H1 (cell line): ENCODE results near the gene TBC1D20. TPM values are rescaled to one million over a fixed set of nuclear protein-coding genes. Genes with fewer than 3 reads are reported as not detected.

Experiments used
- ASH2L ChIP-seq: fragments of 200-600, 300-600 bp; sonication (generic); IDR thresholded peaks from one replicate; pipeline ENCODE4 v1.7.1; 2017; ENCODE audit warnings: low read length
- BACH1 ChIP-seq: IDR thresholded peaks from 2 replicates; pipeline ENCODE4 v1.6.1; 2012; ENCODE audit warnings: low read length, improper control_type of control experiment
- BCL11A ChIP-seq, 2 experiments: IDR thresholded peaks; one replicate each; pipeline ENCODE4 v1.6.1; 2011; ENCODE audit warnings: low read depth in 2 of 2, low read length in 2 of 2, mild to moderate bottlenecking in 2 of 2
- BRCA1 ChIP-seq: IDR thresholded peaks from 2 replicates; pipeline ENCODE4 v1.6.1; 2012; ENCODE audit warnings: low read depth, low read length, improper control_type of control experiment
- CBX5 ChIP-seq: fragments of 300-800, 300-1000 bp; sonication (generic); IDR thresholded peaks from 2 replicates; pipeline ENCODE4 v1.7.1; 2016; ENCODE audit warnings: antibody characterized with exemption, low read length, low read depth
- CHD7 ChIP-seq: fragments of 300-600 bp; sonication (generic); IDR thresholded peaks from 2 replicates; pipeline ENCODE4 v1.7.1; 2012; ENCODE audit warnings: low read length, moderate library complexity, mild to moderate bottlenecking, inconsistent platforms; ENCODE audit not compliant: insufficient replicate concordance
- HDAC2 ChIP-seq, 2 experiments: fragments of 300-600 bp in 1 of 2; sonication (generic) in 1 of 2; IDR thresholded peaks; 2 replicates each; pipeline ENCODE4 v1.6.1; 2011 to 2012; ENCODE audit warnings: low read depth in 2 of 2, low read length in 2 of 2, mild to moderate bottlenecking in 2 of 2, moderate library complexity in 2 of 2, borderline replicate concordance in 1 of 2, inconsistent platforms in 1 of 2
- POLR2AphosphoS5 ChIP-seq: IDR thresholded peaks from 2 replicates; pipeline ENCODE4 v1.6.1; 2011; ENCODE audit warnings: low read depth, low read length
- SIN3A ChIP-seq, 2 experiments: IDR thresholded peaks in 1 of 2; conservative IDR thresholded peaks in 1 of 2; 2 replicates each; pipeline ENCODE4 v1.6.1; 2011 to 2012; ENCODE audit warnings: low read length in 2 of 2, improper control_type of control experiment in 1 of 2, low read depth in 1 of 2, mild to moderate bottlenecking in 1 of 2
- polyA plus RNA-seq, 7 experiments: library from polyadenylated mRNA; depleted of rRNA in 3 of 7; stranded (reverse) in 5 of 7; unstranded in 2 of 7; fragments of >200 nt in 5 of 7; fragments of 200-250 nt in 2 of 7; gene quantifications; 1 replicate in 5 of 7; 2 replicates in 1 of 7; 4 replicates in 1 of 7; pipeline versions ENCODE4 v1.2.1 to v1.2.3, GENCODE V29; 2011 to 2013; ENCODE audit warnings: missing spikeins in 2 of 7, mixed read lengths in 2 of 7
- total RNA-seq: library from RNA; stranded (reverse); fragmentation: NEBNext Ultra II Directional; extraction: Animal tissue kit (Norgen Biotek cat#: 25700); gene quantifications from 2 replicates; pipeline ENCODE4 v1.2.1, GENCODE V29; 2021

Gene TBC1D20
- total and polyA plus RNA-seq, 2 of the 8 experiments (the other 6 are each of a cell fraction or from before 2014, with no cell fraction given), result 14.5 to 17.1 TPM

- TF ChIP-seq CHD7 (no peak), BCL11A (IDR thresholded peaks at IDR 0.05; ENCODE audit: low read depth in 2 of 2, low read length in 2 of 2) (no peak), HDAC2 (IDR thresholded peaks at IDR 0.05; ENCODE audit: borderline replicate concordance in 1 of 2, low read depth in 2 of 2, low read length in 2 of 2) (no peak), BRCA1 (no peak), CBX5 (no peak), ASH2L (no peak), POLR2AphosphoS5 (no peak), SIN3A (conservative IDR thresholded peaks at IDR 0.05 in 1 of 2, IDR thresholded peaks at IDR 0.05 in 1 of 2; ENCODE audit: low read depth in 1 of 2, low read length in 2 of 2) (no peak), BACH1 (no peak)
Observed at GRCh38 chr20:469746-470490, 7.6 kb upstream of the TBC1D20 start (continued).
